PFSK-1 (cell line): ENCODE results near the gene CCR8.

ENCODE experiments used
- FOXP2 ChIP-seq: optimal IDR thresholded peaks from 2 replicates; pipeline ENCODE3; 2011; ENCODE audit warnings: borderline replicate concordance, control low read depth, inconsistent platforms; ENCODE audit not compliant: insufficient read depth; ENCODE audit errors: extremely low read length, extremely low read depth
- POLR2AphosphoS5 ChIP-seq: IDR thresholded peaks from 2 replicates; pipeline ENCODE4 v1.6.1; 2012; ENCODE audit warnings: low read depth, mild to moderate bottlenecking, control low read depth, low read length, moderate library complexity
- REST ChIP-seq, 2 experiments: IDR thresholded peaks; 2 replicates each; pipeline versions ENCODE4 v1.6.1 to v1.8.0; 2011 to 2012; ENCODE audit warnings: low read depth in 2 of 2, low read length in 2 of 2, control low read depth in 1 of 2, inconsistent platforms in 1 of 2, mild to moderate bottlenecking in 1 of 2, moderate library complexity in 1 of 2; ENCODE audit not compliant: insufficient read depth in 1 of 2
- SIN3A ChIP-seq: IDR thresholded peaks from 2 replicates; pipeline ENCODE4 v1.6.1; 2012; ENCODE audit warnings: mild to moderate bottlenecking, low read length, moderate library complexity, borderline replicate concordance; ENCODE audit not compliant: insufficient read depth
- TAF1 ChIP-seq: IDR thresholded peaks from 2 replicates; pipeline ENCODE4 v1.6.1; 2012; ENCODE audit warnings: low read length, control low read depth, borderline replicate concordance; ENCODE audit not compliant: insufficient read depth

The CCR8 gene

GRCh38 chr3:39350714-39351113 lies 21.2 kb downstream of the CCR8 start:
- TF ChIP-seq FOXP2 (no peak), REST (IDR thresholded peaks at IDR 0.05; ENCODE audit: insufficient read depth in 1 of 2, low read depth in 2 of 2, low read length in 2 of 2) (no peak), POLR2AphosphoS5 (no peak), TAF1 (no peak), SIN3A (no peak)

GRCh38 chr3:39358333-39358732 lies 28.8 kb downstream of the CCR8 start:
- TF ChIP-seq FOXP2 (no peak), POLR2AphosphoS5 (no peak), TAF1 (no peak), SIN3A (no peak), REST (IDR thresholded peaks at IDR 0.05; ENCODE audit: insufficient read depth in 1 of 2, low read depth in 2 of 2, low read length in 2 of 2) (no peak)

- TF ChIP-seq POLR2AphosphoS5 (no peak), SIN3A (no peak), FOXP2 (no peak), REST (IDR thresholded peaks at IDR 0.05; ENCODE audit: insufficient read depth in 1 of 2, low read depth in 2 of 2, low read length in 2 of 2) (no peak), TAF1 (no peak)
Measured at GRCh38 chr3:39361252-39361927, 31.9 kb downstream of the CCR8 start.

- TF ChIP-seq POLR2AphosphoS5: no peak
- no peak for TF ChIP-seq SIN3A
- no peak for TF ChIP-seq TAF1
- no peak for TF ChIP-seq REST (IDR thresholded peaks at IDR 0.05; ENCODE audit: insufficient read depth in 1 of 2, low read depth in 2 of 2, low read length in 2 of 2)
- no peak for TF ChIP-seq FOXP2
Measured at GRCh38 chr3:39362192-39362591, 32.7 kb downstream of the CCR8 start.

- no peak for TF ChIP-seq REST (IDR thresholded peaks at IDR 0.05; ENCODE audit: insufficient read depth in 1 of 2, low read depth in 2 of 2, low read length in 2 of 2)
- TF ChIP-seq TAF1: no peak
- TF ChIP-seq POLR2AphosphoS5: no peak
- no peak for TF ChIP-seq FOXP2
- TF ChIP-seq SIN3A: no peak
Measured at GRCh38 chr3:39362812-39363211, 33.3 kb downstream of the CCR8 start.
